ENCODE data around the gene ELF1. TPM values are rescaled to one million over a fixed set of nuclear protein-coding genes. Genes with fewer than 3 reads are reported as not detected.

Gene ELF1
- total and polyA plus RNA-seq, 2 of the 4 experiments (the other 2 are of a cell fraction), result 25.4 to 27.6 TPM

DNA sequence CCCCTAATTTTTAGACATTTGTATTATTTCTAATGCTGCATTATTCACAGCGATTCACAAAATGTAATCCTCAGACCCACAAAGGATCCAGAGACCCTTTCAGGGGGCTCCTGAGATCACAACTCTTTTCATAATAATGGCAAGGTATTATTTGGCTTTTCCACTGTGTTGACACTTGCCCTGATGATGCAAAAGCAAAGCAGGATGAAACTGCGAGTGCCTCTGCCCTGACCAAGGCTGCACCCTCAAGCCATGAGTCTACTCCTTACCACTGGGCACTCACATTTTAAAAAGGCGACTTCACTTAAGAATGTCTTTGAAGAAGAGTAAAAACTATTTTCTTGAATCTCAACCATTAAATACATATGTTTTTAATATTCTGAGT, 11.4 kb downstream of the ELF1 start:
- H2AK5ac ChIP-seq (ENCODE audit: low read depth, low read length), result no peak overlapping the region
- H3K9me3 ChIP-seq (ENCODE audit: control insufficient read depth, insufficient read depth, low read length), result no peaks in the 10 kb centered on the region
- H3K9me1 ChIP-seq (ENCODE audit: insufficient read depth, low read length), result peaks cover 8% of the 10 kb centered on the region
- H4K91ac ChIP-seq (ENCODE audit: insufficient read depth, low read depth, low read length), result no peak overlapping the region
- no peak overlapping the region for H4K5ac ChIP-seq (ENCODE audit: low read depth, low read length)
- H3K56ac ChIP-seq (ENCODE audit: extremely low read depth, insufficient read depth, low read length), result no peak overlapping the region
- intact Hi-C loops (cut with micrococcal nuclease) (no loop called here), dilution Hi-C loops (cut with HindIII; ENCODE audit: low sequenced_read_pairs, unreplicated experiment) (no loop called here), in situ Hi-C loops (cut with MboI; ENCODE audit: low sequenced_read_pairs) (no loop called here)
- H2BK20ac ChIP-seq (ENCODE audit: low read depth, low read length), result no peak overlapping the region
- no peak overlapping the region for H2AFZ ChIP-seq (replicated peaks; ENCODE audit: low read length, poor library complexity)
- CTCF ChIA-PET, result no interaction called here
- H3K4me2 ChIP-seq (ENCODE audit: low read depth, low read length), result no peak overlapping the region
- no peak overlapping the region for H3K14ac ChIP-seq (replicated peaks; ENCODE audit: low read depth, low read length)
- H3K4me1 ChIP-seq (ENCODE audit: control insufficient read depth, insufficient read depth, low read length), result peaks cover 4% of the 10 kb centered on the region
- H3K9ac ChIP-seq (ENCODE audit: low read depth, low read length), result no peak overlapping the region
- peaks cover 48% of the 10 kb centered on the region for H4K20me1 ChIP-seq (ENCODE audit: insufficient read depth, low read length)
- no peak overlapping the region for H3K27ac ChIP-seq (ENCODE audit: insufficient read depth, low read length)
- no peak overlapping the region for H3K23ac ChIP-seq (ENCODE audit: low read depth, low read length)
- no TSS peak for BruUV-seq (replicated peaks)
- no peak overlapping the region for H2BK15ac ChIP-seq (ENCODE audit: low read depth, low read length)
- DNase-seq, result peak; percentile 30
- H3K4me3 ChIP-seq (ENCODE audit: insufficient read depth, low read depth, low read length), result no peak overlapping the region
- no peak overlapping the region for H3K18ac ChIP-seq (ENCODE audit: low read depth, low read length)
- ATAC-seq (ENCODE audit: low read depth), result peak; percentile 55; the same call in 1 of the 2 replicates
- POLR2A ChIA-PET (ENCODE audit: unreplicated experiment), result no interaction called here
- H2AK9ac ChIP-seq (replicated peaks; ENCODE audit: low read depth, low read length, poor library complexity), result no peak overlapping the region
- H4K8ac ChIP-seq (ENCODE audit: low read depth in 2 of 2, low read length in 2 of 2), result no peak overlapping the region
- H2BK5ac ChIP-seq (ENCODE audit: low read depth, low read length, poor library complexity, severe bottlenecking), result no peak overlapping the region
- H2BK120ac ChIP-seq (ENCODE audit: low read depth, low read length), result no peak overlapping the region
- TF ChIP-seq CEBPB (IDR thresholded peaks at IDR 0.05; ENCODE audit: low read depth, low read length) (peak; percentile 30; the same call in 1 of the 2 replicates), MAFK (IDR thresholded peaks at IDR 0.05; ENCODE audit: low read depth, low read length) (no peak)
- WGBS, 2 experiments (ENCODE audit: extremely low coverage in 2 of 2, insufficient read length in 1 of 2), result no CpG with 5 or more reads among the region's 3 CpGs
- H3K36me3 ChIP-seq (ENCODE audit: control insufficient read depth, insufficient read depth, low read length), result 0 out of 2 replicates have a peak, but pooled peaks cover 3% of the 10 kb centered on the region
- no peaks in the 10 kb centered on the region for H3K27me3 ChIP-seq (ENCODE audit: control insufficient read depth, insufficient read depth, low read length)
- no peak overlapping the region for H3K4ac ChIP-seq (ENCODE audit: low read depth, low read length)
- peaks cover 10 to 50% of the 10 kb centered on the region in 2 experiments for H3K79me1 ChIP-seq (ENCODE audit: low read depth in 1 of 2, low read length in 2 of 2)
